ENCODE data around the gene RACGAP1. TPM values are rescaled to one million over a fixed set of nuclear protein-coding genes. Genes with fewer than 3 reads are reported as not detected.
"Not testable (repeated sequence)": the region's sequence is repeated elsewhere in the genome, so short reads cannot be mapped to it uniquely, and the experiment has no call there.

RACGAP1 gene
- total and polyA plus RNA-seq, 4 experiments from 2014 or later: 8.5 to 14.7 (median 11.1) TPM

DNA sequence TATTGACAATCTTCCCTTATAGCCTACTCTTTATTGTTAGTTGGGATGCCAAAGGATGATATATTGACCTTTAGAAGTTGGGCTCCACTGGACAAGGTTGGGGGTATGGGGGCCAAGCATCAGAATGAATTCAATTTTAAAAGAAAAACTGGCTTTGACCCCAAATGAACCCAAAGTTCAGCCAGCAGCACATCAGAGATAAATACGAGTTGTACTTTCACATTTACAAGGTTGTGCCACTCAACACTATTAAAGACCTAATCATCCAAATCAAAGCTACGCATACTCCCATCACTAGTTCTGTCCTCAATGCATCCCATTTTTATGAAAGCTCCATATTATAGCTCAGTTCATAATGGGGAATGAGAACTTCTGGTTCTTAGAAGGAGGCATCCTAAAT, 35.9 kb downstream of the RACGAP1 start:
- H3K9me3 ChIP-seq (ENCODE audit: control insufficient read depth in 1 of 2, low read length in 2 of 2); DNase-seq; H3K27me3 ChIP-seq (ENCODE audit: insufficient read depth, low read length); H3K27ac ChIP-seq (ENCODE audit: low read depth, low read length); H3K4me3 ChIP-seq (ENCODE audit: low read length in 2 of 2); intact Hi-C loops (cut with micrococcal nuclease); POLR2A ChIA-PET (ENCODE audit: partially characterized antibody); H3K27me3 Mint-ChIP-seq; H3K4me1 Mint-ChIP-seq; H3K9me3 Mint-ChIP-seq; H3K4me3 Mint-ChIP-seq; H3K27ac Mint-ChIP-seq; H3K36me3 ChIP-seq (ENCODE audit: insufficient read depth, low read length); H3K4me1 ChIP-seq (ENCODE audit: insufficient read depth, low read length): not testable (repeated sequence)
- CTCF ChIA-PET (ENCODE audit: partially characterized antibody): interaction anchor here (0.5 to 1.8 kb wide), 6 partner anchors 20 to 297 kb away, joined by 3 to 5 read pairs (median 4); no protein-coding TSS in a partner anchor
- peaks cover 24 to 40% of the 10 kb centered on the region in 2 donors for H3K36me3 Mint-ChIP-seq

DNA sequence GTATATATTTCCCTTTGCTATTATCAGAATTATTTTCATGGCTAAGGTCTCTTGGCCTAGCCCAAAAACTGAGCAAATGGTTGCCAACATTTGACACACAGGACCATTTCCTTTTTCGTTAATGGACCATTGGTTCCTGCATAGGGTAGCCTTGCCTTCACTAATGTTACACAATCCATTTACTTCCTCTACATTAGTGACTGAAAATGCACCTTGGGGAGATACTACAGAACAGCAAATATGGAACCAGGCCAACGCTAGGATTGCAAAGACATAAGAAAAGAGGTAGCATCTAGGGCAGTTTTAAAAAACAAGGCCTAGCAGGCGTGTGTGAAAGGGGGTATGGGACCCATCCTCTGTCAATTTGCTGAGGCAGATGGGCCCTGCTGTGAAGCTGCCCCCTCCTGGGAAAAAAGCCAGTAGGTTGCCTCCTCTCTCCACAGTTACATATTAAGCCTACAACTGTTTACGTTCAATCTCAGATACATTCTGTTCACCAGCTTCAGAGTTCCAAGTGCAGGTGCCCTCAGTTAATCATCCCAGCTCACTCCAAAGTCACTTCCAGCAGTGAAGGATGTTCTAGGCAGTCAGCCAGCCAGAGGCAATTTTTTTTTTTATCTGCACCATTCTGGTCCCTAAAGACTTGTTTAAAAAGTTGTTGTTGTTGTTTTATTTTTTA, 37.5 kb downstream of the RACGAP1 start:
- intact Hi-C loops (cut with micrococcal nuclease): no loop called here
- H3K27ac ChIP-seq (ENCODE audit: low read depth, low read length): no peak overlapping the region

DNA sequence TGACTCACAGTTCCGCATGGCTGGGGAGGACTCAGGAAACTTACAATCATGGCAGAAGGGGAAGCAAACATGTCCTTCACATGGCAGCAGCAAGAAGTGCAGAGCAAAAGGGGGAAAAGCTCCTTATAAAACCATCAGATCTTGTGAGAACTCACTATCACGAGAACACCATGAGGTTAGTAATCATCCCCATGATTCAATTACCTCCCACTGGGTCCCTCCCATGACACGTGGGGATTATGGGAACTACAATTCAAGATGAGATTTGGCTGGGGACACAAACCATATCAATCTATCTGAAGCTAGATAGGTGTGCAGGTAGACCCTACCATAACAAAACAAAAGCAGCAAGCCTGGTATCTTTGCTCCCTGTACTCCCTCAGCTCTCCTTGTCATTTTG, 38.8 kb downstream of the RACGAP1 start:
- H3K27me3 Mint-ChIP-seq; H3K27ac Mint-ChIP-seq; H3K27me3 ChIP-seq (ENCODE audit: insufficient read depth, low read length); H3K4me1 ChIP-seq (ENCODE audit: insufficient read depth, low read length); H3K4me3 ChIP-seq (ENCODE audit: low read length in 2 of 2); H3K9me3 ChIP-seq (ENCODE audit: control insufficient read depth in 1 of 2, low read length in 2 of 2); H3K9me3 Mint-ChIP-seq; H3K4me1 Mint-ChIP-seq; POLR2A ChIA-PET (ENCODE audit: partially characterized antibody); H3K27ac ChIP-seq (ENCODE audit: low read depth, low read length); H3K36me3 ChIP-seq (ENCODE audit: insufficient read depth, low read length); DNase-seq; H3K4me3 Mint-ChIP-seq; intact Hi-C loops (cut with micrococcal nuclease): not testable (repeated sequence)
- CTCF ChIA-PET (ENCODE audit: partially characterized antibody): interaction anchor here (3.0 kb wide), 1 partner anchor 19 kb away, joined by 10 read pairs; no protein-coding TSS in a partner anchor
- H3K36me3 Mint-ChIP-seq: peaks cover 3 to 17% of the 10 kb centered on the region in 2 donors

More for the DNA sequence above, 37.5 kb downstream of the RACGAP1 start:
- Mint-ChIP-seq H3K27me3 (no peaks in the 10 kb centered on the region), H3K36me3 (peaks cover 11 to 29% of the 10 kb centered on the region in 2 donors), H3K27ac (no peak overlapping the region), H3K9me3 (no peaks in the 10 kb centered on the region), H3K4me3 (no peak overlapping the region), H3K4me1 (no peaks in the 10 kb centered on the region)
- CTCF ChIA-PET (ENCODE audit: partially characterized antibody): interaction anchor here (3.0 kb wide), 1 partner anchor 20 kb away, joined by 10 read pairs; no protein-coding TSS in a partner anchor
- Histone ChIP-seq H3K4me1 (ENCODE audit: insufficient read depth, low read length) (no peaks in the 10 kb centered on the region), H3K4me3 (ENCODE audit: low read length in 2 of 2) (no peak overlapping the region), H3K27me3 (ENCODE audit: insufficient read depth, low read length) (no peaks in the 10 kb centered on the region), H3K36me3 (ENCODE audit: insufficient read depth, low read length) (no peaks in the 10 kb centered on the region), H3K9me3 (ENCODE audit: control insufficient read depth in 1 of 2, low read length in 2 of 2) (no peaks in the 10 kb centered on the region)
- no peak for DNase-seq
- POLR2A ChIA-PET (ENCODE audit: partially characterized antibody): no interaction called here

DNA sequence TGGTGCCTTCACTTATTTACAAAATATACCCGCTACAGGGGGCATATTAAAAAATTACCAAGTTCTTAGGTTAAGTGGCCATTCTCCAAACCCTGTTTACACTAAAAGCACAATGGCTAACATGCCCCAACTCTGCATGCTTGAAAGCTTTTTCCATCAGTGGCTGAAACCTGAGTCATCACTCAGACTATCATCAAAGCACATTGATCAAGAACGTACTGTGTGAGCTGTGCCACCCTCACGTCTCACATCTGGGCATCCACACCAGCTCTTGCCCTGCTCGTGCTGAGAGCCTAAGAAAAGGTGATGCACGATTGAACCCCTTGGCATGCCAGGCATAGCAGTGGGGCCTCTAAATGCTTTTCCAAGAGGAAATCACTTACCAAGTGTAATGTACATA, 39.3 kb downstream of the RACGAP1 start:
- Mint-ChIP-seq H3K27ac (no peak overlapping the region), H3K27me3 (no peaks in the 10 kb centered on the region), H3K9me3 (no peaks in the 10 kb centered on the region), H3K36me3 (peaks cover 3 to 17% of the 10 kb centered on the region in 2 donors), H3K4me1 (no peaks in the 10 kb centered on the region), H3K4me3 (no peak overlapping the region)
- H3K9me3 ChIP-seq (ENCODE audit: control insufficient read depth in 1 of 2, low read length in 2 of 2): no peaks in the 10 kb centered on the region
- no peak for DNase-seq
- no peaks in the 10 kb centered on the region for H3K4me1 ChIP-seq (ENCODE audit: insufficient read depth, low read length)
- H3K27ac ChIP-seq (ENCODE audit: low read depth, low read length): no peak overlapping the region
- no peak overlapping the region for H3K4me3 ChIP-seq (ENCODE audit: low read length in 2 of 2)
- no peaks in the 10 kb centered on the region for H3K27me3 ChIP-seq (ENCODE audit: insufficient read depth, low read length)
- CTCF ChIA-PET (ENCODE audit: partially characterized antibody): interaction anchor here (0.9 to 3.0 kb wide), 3 partner anchors 18 to 85 kb away, joined by 3 to 10 read pairs (median 4); no protein-coding TSS in a partner anchor
- H3K36me3 ChIP-seq (ENCODE audit: insufficient read depth, low read length): no peaks in the 10 kb centered on the region
- POLR2A ChIA-PET (ENCODE audit: partially characterized antibody): no interaction called here
- intact Hi-C loops (cut with micrococcal nuclease): no loop called here

DNA sequence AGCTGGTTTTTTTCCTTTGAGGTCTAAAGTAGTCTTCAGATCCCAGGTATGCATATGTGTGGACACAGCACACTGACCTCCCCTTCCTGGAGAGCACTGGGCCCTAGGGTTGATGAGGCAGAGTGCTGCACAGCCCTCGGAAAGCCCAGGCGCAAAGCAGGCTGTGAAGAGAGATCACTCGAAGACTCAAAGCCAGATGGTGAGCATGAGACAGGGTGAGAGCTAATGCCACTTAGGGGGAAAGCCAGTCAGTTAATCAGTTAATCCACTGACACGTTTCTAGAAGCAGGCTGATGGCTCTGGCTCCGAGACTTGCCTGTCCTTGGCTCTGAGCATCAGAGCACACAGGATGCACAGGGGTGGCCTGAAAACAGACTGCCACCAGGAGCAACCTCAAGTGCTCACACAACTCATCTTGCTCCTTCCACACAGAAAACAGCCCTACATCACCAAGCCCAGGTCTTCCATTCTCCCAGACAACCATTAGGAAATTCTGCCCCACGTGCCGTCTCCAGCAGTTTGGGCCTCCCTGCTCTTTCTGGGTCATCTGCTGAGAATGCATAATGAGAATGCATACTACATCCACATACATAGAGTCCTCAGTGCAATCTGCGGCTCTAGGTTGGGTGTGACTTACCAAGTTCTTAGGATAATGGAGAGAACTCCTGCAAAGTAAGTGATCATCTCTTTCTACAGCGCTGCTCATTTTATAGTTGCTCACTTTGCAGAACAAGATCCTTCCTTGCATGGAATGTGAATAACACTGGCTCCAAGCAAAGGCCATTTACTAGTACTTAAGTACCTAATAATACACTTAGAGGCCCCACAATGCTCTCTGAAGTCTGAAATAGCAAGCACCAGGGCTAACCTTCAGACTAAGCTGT, 40.6 kb downstream of the RACGAP1 start:
- ChIA-PET CTCF (ENCODE audit: partially characterized antibody) (interaction anchor here (1.1 to 7.2 kb wide), 3 partner anchors 17 to 39 kb away, joined by 4 to 52 read pairs (median 10); no protein-coding TSS in a partner anchor), POLR2A (ENCODE audit: partially characterized antibody) (no interaction called here)
- no peaks in the 10 kb centered on the region for H3K36me3 ChIP-seq (ENCODE audit: insufficient read depth, low read length)
- intact Hi-C loops (cut with micrococcal nuclease): no loop called here
- H3K4me3 ChIP-seq (ENCODE audit: low read length in 2 of 2): no peak overlapping the region
- no peak overlapping the region for H3K27ac ChIP-seq (ENCODE audit: low read depth, low read length)
- Mint-ChIP-seq H3K27ac (no peak overlapping the region), H3K27me3 (no peaks in the 10 kb centered on the region), H3K4me3 (no peak overlapping the region), H3K36me3 (peaks cover under 1 to 8% of the 10 kb centered on the region in 2 donors), H3K9me3 (no peaks in the 10 kb centered on the region), H3K4me1 (no peaks in the 10 kb centered on the region)
- no peaks in the 10 kb centered on the region for H3K4me1 ChIP-seq (ENCODE audit: insufficient read depth, low read length)
- H3K9me3 ChIP-seq (ENCODE audit: control insufficient read depth in 1 of 2, low read length in 2 of 2): no peaks in the 10 kb centered on the region
- DNase-seq: no peak
- no peaks in the 10 kb centered on the region for H3K27me3 ChIP-seq (ENCODE audit: insufficient read depth, low read length)

DNA sequence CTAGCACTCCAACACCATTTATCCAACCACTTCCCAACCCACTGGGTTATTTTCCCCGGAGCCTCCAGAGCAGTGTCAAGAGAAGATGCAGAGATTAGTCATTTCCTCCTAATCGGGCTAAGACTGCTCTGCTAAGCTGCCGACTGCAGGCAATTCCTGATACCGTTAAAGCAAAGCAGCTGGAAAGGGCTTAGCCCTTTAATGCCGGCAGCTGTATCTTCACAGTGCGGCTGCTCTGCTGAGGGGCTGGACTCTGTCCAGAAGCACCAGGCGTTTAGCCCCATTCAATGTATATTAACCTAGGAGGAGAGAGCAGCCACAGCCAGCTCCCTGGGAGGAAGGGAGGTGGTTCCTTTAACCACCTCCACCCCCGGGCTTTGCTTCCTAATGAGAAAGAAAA, 41.4 kb downstream of the RACGAP1 start:
- peak overlapping the region in 1 of 7 donors; percentile 22 for H3K27ac Mint-ChIP-seq
- no peaks in the 10 kb centered on the region for H3K4me1 Mint-ChIP-seq
- ChIA-PET CTCF (ENCODE audit: partially characterized antibody) (interaction anchor here (1.2 to 7.2 kb wide), 2 partner anchors 16 to 38 kb away, joined by 3 to 52 read pairs; no protein-coding TSS in a partner anchor), POLR2A (ENCODE audit: partially characterized antibody) (no interaction called here)
- H3K36me3 Mint-ChIP-seq: peaks cover 0 to 4% of the 10 kb centered on the region in 2 donors
- no peaks in the 10 kb centered on the region for H3K36me3 ChIP-seq (ENCODE audit: insufficient read depth, low read length)
- H3K4me3 Mint-ChIP-seq: no peak overlapping the region
- no peaks in the 10 kb centered on the region for H3K9me3 Mint-ChIP-seq
- no peaks in the 10 kb centered on the region for H3K9me3 ChIP-seq (ENCODE audit: control insufficient read depth in 1 of 2, low read length in 2 of 2)
- H3K4me3 ChIP-seq (ENCODE audit: low read length in 2 of 2): no peak overlapping the region
- intact Hi-C loops (cut with micrococcal nuclease): no loop called here
- no peaks in the 10 kb centered on the region for H3K4me1 ChIP-seq (ENCODE audit: insufficient read depth, low read length)
- DNase-seq: no peak
- H3K27ac ChIP-seq (ENCODE audit: low read depth, low read length): no peak overlapping the region
- H3K27me3 ChIP-seq (ENCODE audit: insufficient read depth, low read length): no peaks in the 10 kb centered on the region
- H3K27me3 Mint-ChIP-seq: no peaks in the 10 kb centered on the region
